ENCODE results near the gene PAX7. TPM values are rescaled to one million over a fixed set of nuclear protein-coding genes. Genes with fewer than 3 reads are reported as not detected.

PAX7 gene
- total RNA-seq, 1 experiment from 2014 or later = 0.24 TPM

DNA sequence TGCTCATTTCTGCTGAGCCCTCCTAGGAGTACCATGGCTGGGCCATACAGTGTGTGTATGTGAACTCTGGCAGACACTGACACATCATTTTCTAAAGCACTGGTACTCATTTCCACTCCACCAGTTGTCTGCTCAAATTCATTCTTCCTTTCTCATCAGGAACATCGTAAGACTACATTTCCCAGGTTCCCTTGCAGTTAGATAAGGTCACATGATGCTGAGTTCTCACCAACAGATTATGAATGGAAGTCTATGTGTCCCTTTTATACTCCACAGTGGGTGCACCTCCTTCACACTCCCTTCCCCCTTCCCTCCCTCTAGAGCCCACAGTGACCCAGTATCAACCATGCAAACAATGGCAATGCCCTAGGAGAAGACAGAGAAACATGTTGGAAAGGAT, 38.3 kb upstream of the PAX7 start:
- ChIA-PET CTCF (interaction anchor here (0.6 to 4.0 kb wide), 3 partner anchors 11 to 357 kb away, joined by 3 to 18 read pairs (median 3); no protein-coding TSS in a partner anchor), POLR2A (no interaction called here)
- no peak overlapping the region for H3K4me3 Mint-ChIP-seq
- no peak overlapping the region for H3K27ac Mint-ChIP-seq
- no peaks in the 10 kb centered on the region for H3K9me3 Mint-ChIP-seq
- TF ChIP-seq NFE2L1 (CRISPR knock-in tag; IDR thresholded peaks at IDR 0.05) (no peak), CBFB (CRISPR knock-in tag; IDR thresholded peaks at IDR 0.05; ENCODE audit: low read depth) (no peak)
- TF ChIP-seq, protein P1, sequence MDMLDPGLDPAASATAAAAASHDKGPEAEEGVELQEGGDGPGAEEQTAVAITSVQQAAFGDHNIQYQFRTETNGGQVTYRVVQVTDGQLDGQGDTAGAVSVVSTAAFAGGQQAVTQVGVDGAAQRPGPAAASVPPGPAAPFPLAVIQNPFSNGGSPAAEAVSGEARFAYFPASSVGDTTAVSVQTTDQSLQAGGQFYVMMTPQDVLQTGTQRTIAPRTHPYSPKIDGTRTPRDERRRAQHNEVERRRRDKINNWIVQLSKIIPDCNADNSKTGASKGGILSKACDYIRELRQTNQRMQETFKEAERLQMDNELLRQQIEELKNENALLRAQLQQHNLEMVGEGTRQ (CRISPR knock-in tag; IDR thresholded peaks at IDR 0.05) = peak; percentile 95
- TF ChIP-seq, protein P2, sequence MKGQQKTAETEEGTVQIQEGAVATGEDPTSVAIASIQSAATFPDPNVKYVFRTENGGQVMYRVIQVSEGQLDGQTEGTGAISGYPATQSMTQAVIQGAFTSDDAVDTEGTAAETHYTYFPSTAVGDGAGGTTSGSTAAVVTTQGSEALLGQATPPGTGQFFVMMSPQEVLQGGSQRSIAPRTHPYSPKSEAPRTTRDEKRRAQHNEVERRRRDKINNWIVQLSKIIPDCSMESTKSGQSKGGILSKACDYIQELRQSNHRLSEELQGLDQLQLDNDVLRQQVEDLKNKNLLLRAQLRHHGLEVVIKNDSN (CRISPR knock-in tag; IDR thresholded peaks at IDR 0.05) = peak; percentile 94
- H3K36me3 Mint-ChIP-seq = no peaks in the 10 kb centered on the region
- DNase-seq (ENCODE audit: low spot score) = no peak
- ATAC-seq = peak; percentile 46; the same call in 1 of the 2 replicates
- peaks cover 18% of the 10 kb centered on the region for H3K27me3 Mint-ChIP-seq (ENCODE audit: low read depth)
- no peaks in the 10 kb centered on the region for H3K4me1 Mint-ChIP-seq

DNA sequence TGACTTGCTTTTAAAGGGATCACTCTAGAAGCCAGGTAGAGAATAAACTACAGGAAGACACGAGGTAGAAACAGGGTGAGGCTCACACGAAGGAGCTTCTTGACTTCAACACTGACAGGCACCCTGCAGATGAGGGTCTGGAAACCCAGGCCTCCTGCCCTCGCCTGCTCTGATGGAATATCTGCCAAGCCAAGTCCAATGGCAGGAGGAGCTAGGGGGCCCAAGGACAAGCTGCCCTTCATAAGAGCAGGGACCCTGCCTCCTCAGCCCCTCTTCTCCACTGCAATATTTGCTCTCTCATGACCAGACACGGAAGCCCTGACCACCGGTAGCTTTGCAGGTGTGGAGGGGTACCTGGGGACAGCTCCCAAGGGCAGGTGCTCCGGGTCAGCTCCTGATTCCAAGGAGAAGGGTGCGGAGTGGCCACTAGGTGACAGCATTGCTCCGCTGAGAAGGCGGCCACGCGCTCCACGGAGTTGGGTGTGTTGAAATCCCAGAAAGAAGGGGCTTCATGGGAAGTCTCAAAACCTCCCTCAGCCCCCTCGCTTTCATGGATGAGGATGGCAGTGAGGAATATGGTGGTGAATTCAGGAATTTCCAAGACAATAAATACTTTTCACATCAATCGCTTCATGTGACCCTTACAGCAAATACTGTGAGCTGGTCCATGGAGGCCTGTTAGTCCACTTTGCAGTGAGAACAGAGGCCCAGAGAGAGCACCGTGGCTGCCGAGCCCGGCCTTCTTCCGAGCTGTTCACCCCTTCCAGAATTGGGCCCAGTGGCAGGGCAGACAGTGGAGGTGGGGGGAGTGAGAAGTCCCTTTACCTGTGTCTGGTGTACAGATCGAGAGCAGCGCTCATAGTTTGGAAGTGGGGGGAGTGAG, 33.2 kb upstream of the PAX7 start:
- DNase-seq (ENCODE audit: low spot score) (peak; percentile 88), ATAC-seq (peak; percentile 91)
- no peak overlapping the region for H3K4me3 Mint-ChIP-seq
- no peaks in the 10 kb centered on the region for H3K36me3 Mint-ChIP-seq
- peaks cover 12% of the 10 kb centered on the region for H3K4me1 Mint-ChIP-seq
- POLR2A ChIA-PET = interaction anchor here (0.6 to 1.0 kb wide), 2 partner anchors 14 to 144 kb away, joined by 5 to 8 read pairs; no protein-coding TSS in a partner anchor
- CTCF ChIA-PET = interaction anchor here (0.5 to 6.5 kb wide), 91 partner anchors 8 to 1329 kb away, joined by 3 to 120 read pairs (median 5); partner anchors contain the start of genes ALDH4A1, KLHDC7A and PAX7
- peaks cover 22% of the 10 kb centered on the region for H3K27me3 Mint-ChIP-seq (ENCODE audit: low read depth)
- peaks cover 4% of the 10 kb centered on the region; the same call in 1 of the 2 replicates for H3K9me3 Mint-ChIP-seq
- H3K27ac Mint-ChIP-seq = no peak overlapping the region
- TF ChIP-seq FOXK1 (CRISPR knock-in tag; IDR thresholded peaks at IDR 0.05) (no peak), EMX1 (CRISPR knock-in tag; IDR thresholded peaks at IDR 0.05) (no peak), FOXP1 (CRISPR knock-in tag; IDR thresholded peaks at IDR 0.05; ENCODE audit: borderline replicate concordance) (peak; percentile 23; the same call in 1 of the 2 replicates), MXD4 (CRISPR knock-in tag; IDR thresholded peaks at IDR 0.05; ENCODE audit: borderline replicate concordance) (no peak), ZNF671 (CRISPR knock-in tag; IDR thresholded peaks at IDR 0.05) (no peak)
- TF ChIP-seq, protein P3, sequence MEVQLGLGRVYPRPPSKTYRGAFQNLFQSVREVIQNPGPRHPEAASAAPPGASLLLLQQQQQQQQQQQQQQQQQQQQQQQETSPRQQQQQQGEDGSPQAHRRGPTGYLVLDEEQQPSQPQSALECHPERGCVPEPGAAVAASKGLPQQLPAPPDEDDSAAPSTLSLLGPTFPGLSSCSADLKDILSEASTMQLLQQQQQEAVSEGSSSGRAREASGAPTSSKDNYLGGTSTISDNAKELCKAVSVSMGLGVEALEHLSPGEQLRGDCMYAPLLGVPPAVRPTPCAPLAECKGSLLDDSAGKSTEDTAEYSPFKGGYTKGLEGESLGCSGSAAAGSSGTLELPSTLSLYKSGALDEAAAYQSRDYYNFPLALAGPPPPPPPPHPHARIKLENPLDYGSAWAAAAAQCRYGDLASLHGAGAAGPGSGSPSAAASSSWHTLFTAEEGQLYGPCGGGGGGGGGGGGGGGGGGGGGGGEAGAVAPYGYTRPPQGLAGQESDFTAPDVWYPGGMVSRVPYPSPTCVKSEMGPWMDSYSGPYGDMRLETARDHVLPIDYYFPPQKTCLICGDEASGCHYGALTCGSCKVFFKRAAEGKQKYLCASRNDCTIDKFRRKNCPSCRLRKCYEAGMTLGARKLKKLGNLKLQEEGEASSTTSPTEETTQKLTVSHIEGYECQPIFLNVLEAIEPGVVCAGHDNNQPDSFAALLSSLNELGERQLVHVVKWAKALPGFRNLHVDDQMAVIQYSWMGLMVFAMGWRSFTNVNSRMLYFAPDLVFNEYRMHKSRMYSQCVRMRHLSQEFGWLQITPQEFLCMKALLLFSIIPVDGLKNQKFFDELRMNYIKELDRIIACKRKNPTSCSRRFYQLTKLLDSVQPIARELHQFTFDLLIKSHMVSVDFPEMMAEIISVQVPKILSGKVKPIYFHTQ (CRISPR knock-in tag; IDR thresholded peaks at IDR 0.05) = no peak
- TF ChIP-seq, protein P4, sequence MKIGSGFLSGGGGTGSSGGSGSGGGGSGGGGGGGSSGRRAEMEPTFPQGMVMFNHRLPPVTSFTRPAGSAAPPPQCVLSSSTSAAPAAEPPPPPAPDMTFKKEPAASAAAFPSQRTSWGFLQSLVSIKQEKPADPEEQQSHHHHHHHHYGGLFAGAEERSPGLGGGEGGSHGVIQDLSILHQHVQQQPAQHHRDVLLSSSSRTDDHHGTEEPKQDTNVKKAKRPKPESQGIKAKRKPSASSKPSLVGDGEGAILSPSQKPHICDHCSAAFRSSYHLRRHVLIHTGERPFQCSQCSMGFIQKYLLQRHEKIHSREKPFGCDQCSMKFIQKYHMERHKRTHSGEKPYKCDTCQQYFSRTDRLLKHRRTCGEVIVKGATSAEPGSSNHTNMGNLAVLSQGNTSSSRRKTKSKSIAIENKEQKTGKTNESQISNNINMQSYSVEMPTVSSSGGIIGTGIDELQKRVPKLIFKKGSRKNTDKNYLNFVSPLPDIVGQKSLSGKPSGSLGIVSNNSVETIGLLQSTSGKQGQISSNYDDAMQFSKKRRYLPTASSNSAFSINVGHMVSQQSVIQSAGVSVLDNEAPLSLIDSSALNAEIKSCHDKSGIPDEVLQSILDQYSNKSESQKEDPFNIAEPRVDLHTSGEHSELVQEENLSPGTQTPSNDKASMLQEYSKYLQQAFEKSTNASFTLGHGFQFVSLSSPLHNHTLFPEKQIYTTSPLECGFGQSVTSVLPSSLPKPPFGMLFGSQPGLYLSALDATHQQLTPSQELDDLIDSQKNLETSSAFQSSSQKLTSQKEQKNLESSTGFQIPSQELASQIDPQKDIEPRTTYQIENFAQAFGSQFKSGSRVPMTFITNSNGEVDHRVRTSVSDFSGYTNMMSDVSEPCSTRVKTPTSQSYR (CRISPR knock-in tag; IDR thresholded peaks at IDR 0.05) = no peak
- TF ChIP-seq, protein P5, sequence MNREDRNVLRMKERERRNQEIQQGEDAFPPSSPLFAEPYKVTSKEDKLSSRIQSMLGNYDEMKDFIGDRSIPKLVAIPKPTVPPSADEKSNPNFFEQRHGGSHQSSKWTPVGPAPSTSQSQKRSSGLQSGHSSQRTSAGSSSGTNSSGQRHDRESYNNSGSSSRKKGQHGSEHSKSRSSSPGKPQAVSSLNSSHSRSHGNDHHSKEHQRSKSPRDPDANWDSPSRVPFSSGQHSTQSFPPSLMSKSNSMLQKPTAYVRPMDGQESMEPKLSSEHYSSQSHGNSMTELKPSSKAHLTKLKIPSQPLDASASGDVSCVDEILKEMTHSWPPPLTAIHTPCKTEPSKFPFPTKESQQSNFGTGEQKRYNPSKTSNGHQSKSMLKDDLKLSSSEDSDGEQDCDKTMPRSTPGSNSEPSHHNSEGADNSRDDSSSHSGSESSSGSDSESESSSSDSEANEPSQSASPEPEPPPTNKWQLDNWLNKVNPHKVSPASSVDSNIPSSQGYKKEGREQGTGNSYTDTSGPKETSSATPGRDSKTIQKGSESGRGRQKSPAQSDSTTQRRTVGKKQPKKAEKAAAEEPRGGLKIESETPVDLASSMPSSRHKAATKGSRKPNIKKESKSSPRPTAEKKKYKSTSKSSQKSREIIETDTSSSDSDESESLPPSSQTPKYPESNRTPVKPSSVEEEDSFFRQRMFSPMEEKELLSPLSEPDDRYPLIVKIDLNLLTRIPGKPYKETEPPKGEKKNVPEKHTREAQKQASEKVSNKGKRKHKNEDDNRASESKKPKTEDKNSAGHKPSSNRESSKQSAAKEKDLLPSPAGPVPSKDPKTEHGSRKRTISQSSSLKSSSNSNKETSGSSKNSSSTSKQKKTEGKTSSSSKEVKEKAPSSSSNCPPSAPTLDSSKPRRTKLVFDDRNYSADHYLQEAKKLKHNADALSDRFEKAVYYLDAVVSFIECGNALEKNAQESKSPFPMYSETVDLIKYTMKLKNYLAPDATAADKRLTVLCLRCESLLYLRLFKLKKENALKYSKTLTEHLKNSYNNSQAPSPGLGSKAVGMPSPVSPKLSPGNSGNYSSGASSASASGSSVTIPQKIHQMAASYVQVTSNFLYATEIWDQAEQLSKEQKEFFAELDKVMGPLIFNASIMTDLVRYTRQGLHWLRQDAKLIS (CRISPR knock-in tag; IDR thresholded peaks at IDR 0.05; ENCODE audit: borderline replicate concordance) = no peak
- TF ChIP-seq, protein P6, sequence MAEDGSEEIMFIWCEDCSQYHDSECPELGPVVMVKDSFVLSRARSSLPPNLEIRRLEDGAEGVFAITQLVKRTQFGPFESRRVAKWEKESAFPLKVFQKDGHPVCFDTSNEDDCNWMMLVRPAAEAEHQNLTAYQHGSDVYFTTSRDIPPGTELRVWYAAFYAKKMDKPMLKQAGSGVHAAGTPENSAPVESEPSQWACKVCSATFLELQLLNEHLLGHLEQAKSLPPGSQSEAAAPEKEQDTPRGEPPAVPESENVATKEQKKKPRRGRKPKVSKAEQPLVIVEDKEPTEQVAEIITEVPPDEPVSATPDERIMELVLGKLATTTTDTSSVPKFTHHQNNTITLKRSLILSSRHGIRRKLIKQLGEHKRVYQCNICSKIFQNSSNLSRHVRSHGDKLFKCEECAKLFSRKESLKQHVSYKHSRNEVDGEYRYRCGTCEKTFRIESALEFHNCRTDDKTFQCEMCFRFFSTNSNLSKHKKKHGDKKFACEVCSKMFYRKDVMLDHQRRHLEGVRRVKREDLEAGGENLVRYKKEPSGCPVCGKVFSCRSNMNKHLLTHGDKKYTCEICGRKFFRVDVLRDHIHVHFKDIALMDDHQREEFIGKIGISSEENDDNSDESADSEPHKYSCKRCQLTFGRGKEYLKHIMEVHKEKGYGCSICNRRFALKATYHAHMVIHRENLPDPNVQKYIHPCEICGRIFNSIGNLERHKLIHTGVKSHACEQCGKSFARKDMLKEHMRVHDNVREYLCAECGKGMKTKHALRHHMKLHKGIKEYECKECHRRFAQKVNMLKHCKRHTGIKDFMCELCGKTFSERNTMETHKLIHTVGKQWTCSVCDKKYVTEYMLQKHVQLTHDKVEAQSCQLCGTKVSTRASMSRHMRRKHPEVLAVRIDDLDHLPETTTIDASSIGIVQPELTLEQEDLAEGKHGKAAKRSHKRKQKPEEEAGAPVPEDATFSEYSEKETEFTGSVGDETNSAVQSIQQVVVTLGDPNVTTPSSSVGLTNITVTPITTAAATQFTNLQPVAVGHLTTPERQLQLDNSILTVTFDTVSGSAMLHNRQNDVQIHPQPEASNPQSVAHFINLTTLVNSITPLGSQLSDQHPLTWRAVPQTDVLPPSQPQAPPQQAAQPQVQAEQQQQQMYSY (CRISPR knock-in tag; IDR thresholded peaks at IDR 0.05) = no peak
- TF ChIP-seq, protein P7, sequence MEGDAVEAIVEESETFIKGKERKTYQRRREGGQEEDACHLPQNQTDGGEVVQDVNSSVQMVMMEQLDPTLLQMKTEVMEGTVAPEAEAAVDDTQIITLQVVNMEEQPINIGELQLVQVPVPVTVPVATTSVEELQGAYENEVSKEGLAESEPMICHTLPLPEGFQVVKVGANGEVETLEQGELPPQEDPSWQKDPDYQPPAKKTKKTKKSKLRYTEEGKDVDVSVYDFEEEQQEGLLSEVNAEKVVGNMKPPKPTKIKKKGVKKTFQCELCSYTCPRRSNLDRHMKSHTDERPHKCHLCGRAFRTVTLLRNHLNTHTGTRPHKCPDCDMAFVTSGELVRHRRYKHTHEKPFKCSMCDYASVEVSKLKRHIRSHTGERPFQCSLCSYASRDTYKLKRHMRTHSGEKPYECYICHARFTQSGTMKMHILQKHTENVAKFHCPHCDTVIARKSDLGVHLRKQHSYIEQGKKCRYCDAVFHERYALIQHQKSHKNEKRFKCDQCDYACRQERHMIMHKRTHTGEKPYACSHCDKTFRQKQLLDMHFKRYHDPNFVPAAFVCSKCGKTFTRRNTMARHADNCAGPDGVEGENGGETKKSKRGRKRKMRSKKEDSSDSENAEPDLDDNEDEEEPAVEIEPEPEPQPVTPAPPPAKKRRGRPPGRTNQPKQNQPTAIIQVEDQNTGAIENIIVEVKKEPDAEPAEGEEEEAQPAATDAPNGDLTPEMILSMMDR (IDR thresholded peaks at IDR 0.05) = peak; percentile 91
